WTC11 (cell line): Measurements from ENCODE around the gene KCNV2.

Source experiments
- CBFB ChIP-seq: sonication (generic); formaldehyde crosslinking; IDR thresholded peaks from 2 replicates; pipeline ENCODE4 v1.8.1; 2022; ENCODE audit warnings: mild to moderate bottlenecking, low read depth, missing genetic modification reagents
- CTCF ChIP-seq: fragments of 200-600 bp; IDR thresholded peaks from 2 replicates; pipeline ENCODE4 v1.8.0; 2022; ENCODE audit warnings: antibody characterized with exemption
- NR1H2 ChIP-seq: sonication (generic); formaldehyde crosslinking; IDR thresholded peaks from 2 replicates; pipeline ENCODE4 v1.9.0; 2021; ENCODE audit warnings: mild to moderate bottlenecking, moderate library complexity, missing genetic modification reagents
- PRDM15 ChIP-seq: sonication (generic); formaldehyde crosslinking; IDR thresholded peaks from 2 replicates; pipeline ENCODE4 v1.8.0; 2022; ENCODE audit warnings: missing genetic modification reagents
- RELA ChIP-seq: sonication (generic); formaldehyde crosslinking; IDR thresholded peaks from 2 replicates; pipeline ENCODE4 v1.8.1; 2022; ENCODE audit warnings: missing genetic modification reagents, mild to moderate bottlenecking, borderline replicate concordance
- SMAD3 ChIP-seq: sonication (generic); formaldehyde crosslinking; IDR thresholded peaks from 2 replicates; pipeline ENCODE4 v1.8.0; 2022; ENCODE audit warnings: missing genetic modification reagents, mild to moderate bottlenecking, borderline replicate concordance
- STAT6 ChIP-seq: sonication (generic); formaldehyde crosslinking; conservative IDR thresholded peaks from 2 replicates; pipeline ENCODE4 v1.8.1; 2023; ENCODE audit warnings: mild to moderate bottlenecking, low read depth, missing genetic modification reagents, moderate library complexity
- USF2 ChIP-seq: sonication (generic); formaldehyde crosslinking; IDR thresholded peaks from 2 replicates; pipeline ENCODE4 v1.8.1; 2023; ENCODE audit warnings: mild to moderate bottlenecking, missing genetic modification reagents, moderate library complexity
- ZNF263 ChIP-seq: sonication (generic); formaldehyde crosslinking; IDR thresholded peaks from 2 replicates; pipeline ENCODE4 v1.8.1; 2022; ENCODE audit warnings: low read depth, mild to moderate bottlenecking, moderate library complexity, missing genetic modification reagents
- ZNF532 ChIP-seq: fragments of 250-450 bp; sonication (Bioruptor Pico); IDR thresholded peaks from 2 replicates; pipeline ENCODE4 v1.9.0; 2021; ENCODE audit warnings: mild to moderate bottlenecking, borderline replicate concordance
- TF ChIP-seq, protein P1 (sequence below): fragments of 250-450 bp; sonication (Bioruptor Pico); IDR thresholded peaks from 2 replicates; pipeline ENCODE4 v1.8.0; 2021; ENCODE audit warnings: mild to moderate bottlenecking
- TF ChIP-seq, protein P2 (sequence below): sonication (generic); formaldehyde crosslinking; conservative IDR thresholded peaks from 2 replicates; pipeline ENCODE4 v1.8.1; 2022; ENCODE audit warnings: mild to moderate bottlenecking, missing genetic modification reagents
- TF ChIP-seq, protein P3 (sequence below): sonication (generic); formaldehyde crosslinking; IDR thresholded peaks from 2 replicates; pipeline ENCODE4 v1.8.0; 2023; ENCODE audit warnings: missing genetic modification reagents

DNA sequence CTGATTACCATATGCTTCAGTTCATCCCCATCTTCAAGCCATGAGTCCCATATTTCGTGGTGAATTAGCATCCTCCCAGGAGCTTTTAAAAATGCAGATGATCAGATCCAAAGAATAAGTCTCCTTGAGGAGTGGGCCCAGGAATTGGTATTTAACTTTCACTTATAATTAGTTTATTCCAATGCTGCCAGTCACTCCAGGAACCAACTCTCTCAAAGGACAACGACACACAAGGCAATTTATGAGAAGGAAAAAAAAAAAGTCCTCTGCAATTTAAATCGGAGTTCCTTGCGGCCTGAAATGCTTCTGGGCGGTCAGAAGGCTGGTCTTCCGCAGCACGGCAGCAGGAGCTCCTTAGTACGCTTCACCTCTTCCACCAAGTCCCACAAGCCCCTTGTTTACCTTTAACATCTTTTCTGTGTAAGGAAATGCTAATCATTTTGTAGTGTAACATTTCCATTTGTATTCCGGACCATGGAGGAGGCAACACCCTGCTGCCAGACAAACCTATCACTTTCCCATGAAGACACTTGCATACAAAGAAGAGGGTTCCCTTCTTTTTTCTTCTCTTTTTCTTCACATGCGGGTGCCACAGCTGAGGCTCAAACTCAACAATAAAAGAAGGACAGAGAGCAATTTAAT lies 16.3 kb upstream of the KCNV2 start:
- TF ChIP-seq CBFB (CRISPR knock-in tag) = no peak
- TF ChIP-seq USF2 = no peak
- no peak for TF ChIP-seq PRDM15 (CRISPR knock-in tag)
- no peak for TF ChIP-seq NR1H2 (CRISPR knock-in tag)
- TF ChIP-seq ZNF263 (CRISPR knock-in tag) = no peak
- TF ChIP-seq CTCF = no peak
- TF ChIP-seq RELA (CRISPR knock-in tag) = no peak
- TF ChIP-seq SMAD3 (CRISPR knock-in tag) = no peak
- TF ChIP-seq STAT6 (CRISPR knock-in tag) = no peak
- TF ChIP-seq, protein P1, sequence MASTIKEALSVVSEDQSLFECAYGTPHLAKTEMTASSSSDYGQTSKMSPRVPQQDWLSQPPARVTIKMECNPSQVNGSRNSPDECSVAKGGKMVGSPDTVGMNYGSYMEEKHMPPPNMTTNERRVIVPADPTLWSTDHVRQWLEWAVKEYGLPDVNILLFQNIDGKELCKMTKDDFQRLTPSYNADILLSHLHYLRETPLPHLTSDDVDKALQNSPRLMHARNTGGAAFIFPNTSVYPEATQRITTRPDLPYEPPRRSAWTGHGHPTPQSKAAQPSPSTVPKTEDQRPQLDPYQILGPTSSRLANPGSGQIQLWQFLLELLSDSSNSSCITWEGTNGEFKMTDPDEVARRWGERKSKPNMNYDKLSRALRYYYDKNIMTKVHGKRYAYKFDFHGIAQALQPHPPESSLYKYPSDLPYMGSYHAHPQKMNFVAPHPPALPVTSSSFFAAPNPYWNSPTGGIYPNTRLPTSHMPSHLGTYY (CRISPR knock-in tag) = no peak
- TF ChIP-seq, protein P2, sequence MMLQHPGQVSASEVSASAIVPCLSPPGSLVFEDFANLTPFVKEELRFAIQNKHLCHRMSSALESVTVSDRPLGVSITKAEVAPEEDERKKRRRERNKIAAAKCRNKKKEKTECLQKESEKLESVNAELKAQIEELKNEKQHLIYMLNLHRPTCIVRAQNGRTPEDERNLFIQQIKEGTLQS (CRISPR knock-in tag) = no peak
- TF ChIP-seq ZNF532 (CRISPR knock-in tag) = no peak
- TF ChIP-seq, protein P3, sequence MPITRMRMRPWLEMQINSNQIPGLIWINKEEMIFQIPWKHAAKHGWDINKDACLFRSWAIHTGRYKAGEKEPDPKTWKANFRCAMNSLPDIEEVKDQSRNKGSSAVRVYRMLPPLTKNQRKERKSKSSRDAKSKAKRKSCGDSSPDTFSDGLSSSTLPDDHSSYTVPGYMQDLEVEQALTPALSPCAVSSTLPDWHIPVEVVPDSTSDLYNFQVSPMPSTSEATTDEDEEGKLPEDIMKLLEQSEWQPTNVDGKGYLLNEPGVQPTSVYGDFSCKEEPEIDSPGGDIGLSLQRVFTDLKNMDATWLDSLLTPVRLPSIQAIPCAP (CRISPR knock-in tag) = no peak
